ENCODE results near the gene SEPHS1. TPM values are rescaled to one million over a fixed set of nuclear protein-coding genes. Genes with fewer than 3 reads are reported as not detected.

Gene SEPHS1
- total and polyA plus RNA-seq, 2 of the 8 experiments (the other 6 are each of a cell fraction or from before 2014, with no cell fraction given): 270 to 683 TPM

DNA sequence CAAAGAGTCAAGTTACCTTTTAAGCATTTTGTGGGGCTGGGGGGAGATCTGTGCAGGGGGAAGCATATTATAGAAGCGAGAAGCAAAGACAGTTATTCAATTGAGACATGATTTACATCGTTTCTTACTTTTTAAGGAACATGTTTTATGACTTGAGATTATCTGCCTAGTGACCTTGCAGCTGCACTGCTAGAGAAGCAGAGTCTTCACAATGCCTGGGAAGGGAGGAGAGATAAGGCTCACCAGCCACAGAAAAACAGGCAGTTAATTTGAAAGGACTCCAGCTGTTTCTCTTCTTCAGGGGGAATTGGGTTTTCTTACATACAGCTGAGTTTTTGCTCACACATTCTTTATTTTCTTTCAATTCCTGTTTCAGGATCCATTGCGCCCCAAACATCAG, 79.3 kb downstream of the SEPHS1 start:
- Histone ChIP-seq H3K23ac (ENCODE audit: insufficient read length) (no peak overlapping the region), H3K4me3 (ENCODE audit: extremely low read depth in 1 of 4, insufficient read depth in 2 of 4, low read depth in 3 of 4, low read length in 4 of 4) (no peak overlapping the region), H4K91ac (replicated peaks; ENCODE audit: insufficient read length, low read length) (no peak overlapping the region), H2AK5ac (ENCODE audit: low read depth, low read length) (no peak overlapping the region), H3K23me2 (ENCODE audit: low read depth, low read length) (no peaks in the 10 kb centered on the region; the same call in 1 of the 2 replicates), H2AFZ (ENCODE audit: low read length) (no peak overlapping the region), H3K4me1 (replicated peaks in 1 of 4; ENCODE audit: control insufficient read depth in 3 of 4, insufficient read depth in 4 of 4, low read length in 3 of 4) (peaks cover 4 to 12% (median 7%) of the 10 kb centered on the region in 4 experiments), H3K79me2 (ENCODE audit: control insufficient read depth in 1 of 2, insufficient read depth in 2 of 2, low read length in 2 of 2) (no peaks in the 10 kb centered on the region), H3K18ac (ENCODE audit: extremely low read depth, low read length) (no peak overlapping the region), H3K9me3 (ENCODE audit: insufficient read depth in 2 of 2, low read depth in 1 of 2, low read length in 1 of 2) (no peaks in the 10 kb centered on the region), H2BK12ac (ENCODE audit: low read depth, low read length) (no peak overlapping the region), H3K27me3 (replicated peaks in 1 of 4; ENCODE audit: control insufficient read depth in 3 of 4, extremely low read depth in 1 of 4, insufficient read depth in 3 of 4, low read length in 3 of 4) (no peaks in the 10 kb centered on the region; a peak in 1 of 7 replicates), H2BK20ac (ENCODE audit: low read length) (no peak overlapping the region), H3K4me2 (ENCODE audit: insufficient read depth in 1 of 2, low read depth in 2 of 2, low read length in 2 of 2) (no peak overlapping the region), H2BK15ac (ENCODE audit: low read length) (no peak overlapping the region), H4K20me1 (replicated peaks in 1 of 2; ENCODE audit: control insufficient read depth in 1 of 2, insufficient read depth in 2 of 2, low read length in 2 of 2) (no peaks in the 10 kb centered on the region), H3K14ac (ENCODE audit: insufficient read length) (no peak overlapping the region), H3K36me3 (ENCODE audit: control insufficient read depth in 2 of 4, insufficient read depth in 4 of 4, low read length in 3 of 4) (no peaks in the 10 kb centered on the region), H4K8ac (ENCODE audit: extremely low read depth, insufficient read depth, low read length) (no peak overlapping the region), H3K79me1 (ENCODE audit: low read depth, low read length) (no peaks in the 10 kb centered on the region), H2BK5ac (ENCODE audit: low read depth, low read length) (no peak overlapping the region), H3K27ac (ENCODE audit: low read depth, low read length) (no peak overlapping the region), H3K56ac (replicated peaks; ENCODE audit: insufficient read length, low read depth, low read length) (no peak overlapping the region), H3K9ac (replicated peaks in 1 of 4; ENCODE audit: extremely low read depth in 1 of 4, low read depth in 3 of 4, low read length in 3 of 4) (no peak overlapping the region), H4K5ac (ENCODE audit: insufficient read length, low read depth, low read length) (no peak overlapping the region), H3K4ac (replicated peaks; ENCODE audit: insufficient read length, low read depth, low read length) (no peak overlapping the region), H2BK120ac (replicated peaks; ENCODE audit: low read depth, low read length) (no peak overlapping the region)
- CTCF ChIA-PET (ENCODE audit: partially characterized antibody): interaction anchor here (0.7 kb wide), 1 partner anchor 98 kb away, joined by 3 read pairs; no protein-coding TSS in a partner anchor
- POLR2A ChIA-PET (ENCODE audit: partially characterized antibody): interaction anchor here (1.2 to 1.4 kb wide), 3 partner anchors 31 to 81 kb away, joined by 4 to 7 read pairs (median 4); partner anchors contain the start of gene PHYH
- DNase-seq (ENCODE audit: low read depth in 1 of 2, low spot score in 2 of 2) (no peak), FAIRE-seq (peak; percentile 13)
- 28% methylated on average over 3 of the region's 3 CpGs; no CpG with 5 or more reads in 1 of the 2 experiments for WGBS, 2 experiments (ENCODE audit: extremely low coverage in 1 of 2, insufficient coverage in 1 of 2, insufficient read length in 1 of 2, insufficient replicate concordance in 2 of 2, low coverage in 1 of 2, low lambda C conversion rate in 2 of 2, missing lambda C conversion rate in 1 of 2)
- TF ChIP-seq, protein P1, sequence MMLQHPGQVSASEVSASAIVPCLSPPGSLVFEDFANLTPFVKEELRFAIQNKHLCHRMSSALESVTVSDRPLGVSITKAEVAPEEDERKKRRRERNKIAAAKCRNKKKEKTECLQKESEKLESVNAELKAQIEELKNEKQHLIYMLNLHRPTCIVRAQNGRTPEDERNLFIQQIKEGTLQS (IDR thresholded peaks at IDR 0.05; ENCODE audit: insufficient read depth, low read depth, low read length): no peak
- TF ChIP-seq PHF8 (conservative IDR thresholded peaks at IDR 0.05; ENCODE audit: low read depth, low read length) (no peak), BCL11A (IDR thresholded peaks at IDR 0.05; ENCODE audit: low read depth in 2 of 2, low read length in 2 of 2) (no peak), E2F6 (IDR thresholded peaks at IDR 0.05) (no peak), ZNF274 (IDR thresholded peaks at IDR 0.05; ENCODE audit: borderline replicate concordance, extremely low read depth, low read length) (no peak), KDM4A (IDR thresholded peaks at IDR 0.05; ENCODE audit: low read depth, low read length, severe bottlenecking) (no peak), EP300 (IDR thresholded peaks at IDR 0.05; ENCODE audit: borderline replicate concordance in 1 of 2, low read depth in 2 of 2, low read length in 2 of 2) (no peak), RBBP5 (IDR thresholded peaks at IDR 0.05; ENCODE audit: borderline replicate concordance, low read depth, low read length) (no peak), EGR1 (IDR thresholded peaks at IDR 0.05; ENCODE audit: borderline replicate concordance, low read depth, low read length) (no peak), POLR2AphosphoS5 (IDR thresholded peaks at IDR 0.05; ENCODE audit: low read depth, low read length) (no peak), KDM5A (IDR thresholded peaks at IDR 0.05; ENCODE audit: low read length) (no peak), SIRT6 (IDR thresholded peaks at IDR 0.05; ENCODE audit: low read length) (no peak)
- TF ChIP-seq, protein P2, sequence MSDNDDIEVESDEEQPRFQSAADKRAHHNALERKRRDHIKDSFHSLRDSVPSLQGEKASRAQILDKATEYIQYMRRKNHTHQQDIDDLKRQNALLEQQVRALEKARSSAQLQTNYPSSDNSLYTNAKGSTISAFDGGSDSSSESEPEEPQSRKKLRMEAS (IDR thresholded peaks at IDR 0.05): no peak

All from H1 (cell line).